ENCODE results near the gene TLR9. TPM values are rescaled to one million over a fixed set of nuclear protein-coding genes. Genes with fewer than 3 reads are reported as not detected.
A peak's percentile ranks its signal among the peaks of the same experiment; 100 is the strongest.

The TLR9 gene
- total and polyA plus RNA-seq, 7 donors = 0.04 to 0.55 (median 0.24) TPM; not detected in 1

GRCh38 chr3:52190294-52191074, 35.0 kb downstream of the TLR9 start:
- 46 to 64% (median 46%) methylated on average over 9 of the region's 9 CpGs for WGBS, 3 donors
- no peak overlapping the region for H3K4me3 ChIP-seq
- H3K27me3 ChIP-seq (ENCODE audit: insufficient read depth in 3 of 3, low read length in 2 of 3) = no peaks in the 10 kb centered on the region
- no peak for TF ChIP-seq CTCF (IDR thresholded peaks at IDR 0.05)
- no peaks in the 10 kb centered on the region for H3K9me3 ChIP-seq
- peaks cover 6% of the 10 kb centered on the region for H3K4me1 ChIP-seq
- peak overlapping the region; percentile 46 for H3K27ac ChIP-seq
- DNase-seq = peak; percentile 62 to 72
- no peaks in the 10 kb centered on the region for H3K36me3 ChIP-seq (ENCODE audit: insufficient read depth in 1 of 2, low read depth in 1 of 2)
- intact Hi-C loops (cut with DNase I) = no loop called here
- ATAC-seq = peak in 3 of 4 donors; percentile 43 to 74 (median 47)

- intact Hi-C loops (cut with DNase I) = no loop called here
- ATAC-seq (no peak), DNase-seq (no peak)
- no peak overlapping the region for H3K27ac ChIP-seq
- TF ChIP-seq CTCF (IDR thresholded peaks at IDR 0.05) = no peak
- 93 to 100% (median 95%) methylated on average over 1 of the region's 1 CpG for WGBS, 3 donors
- no peaks in the 10 kb centered on the region for H3K36me3 ChIP-seq (ENCODE audit: insufficient read depth in 1 of 2, low read depth in 1 of 2)
- no peak overlapping the region for H3K4me3 ChIP-seq
- H3K9me3 ChIP-seq = no peaks in the 10 kb centered on the region
- no peaks in the 10 kb centered on the region for H3K27me3 ChIP-seq (ENCODE audit: insufficient read depth in 3 of 3, low read length in 2 of 3)
- H3K4me1 ChIP-seq = peaks cover 6% of the 10 kb centered on the region
These were observed 36.9 kb downstream of the TLR9 start for GRCh38 chr3:52188556-52188955.

GRCh38 chr3:52186729-52187128, 38.7 kb downstream of the TLR9 start:
- Histone ChIP-seq H3K4me1 (peaks cover 6% of the 10 kb centered on the region), H3K27ac (no peak overlapping the region), H3K9me3 (no peaks in the 10 kb centered on the region), H3K36me3 (ENCODE audit: insufficient read depth in 1 of 2, low read depth in 1 of 2) (no peaks in the 10 kb centered on the region), H3K4me3 (no peak overlapping the region), H3K27me3 (ENCODE audit: insufficient read depth in 3 of 3, low read length in 2 of 3) (no peaks in the 10 kb centered on the region)
- ATAC-seq (no peak), DNase-seq (no peak)
- TF ChIP-seq CTCF (IDR thresholded peaks at IDR 0.05) = no peak
- intact Hi-C loops (cut with DNase I) = no loop called here
- WGBS, 3 donors = 94 to 96% (median 94%) methylated on average over 9 of the region's 9 CpGs

- ATAC-seq = no peak
- DNase-seq = no peak
- TF ChIP-seq CTCF (IDR thresholded peaks at IDR 0.05) = no peak
- H3K4me1 ChIP-seq = peaks cover 6% of the 10 kb centered on the region
- H3K9me3 ChIP-seq = no peaks in the 10 kb centered on the region
- 85 to 93% (median 91%) methylated on average over 3 of the region's 3 CpGs for WGBS, 3 donors
- H3K27ac ChIP-seq = no peak overlapping the region
- H3K27me3 ChIP-seq (ENCODE audit: insufficient read depth in 3 of 3, low read length in 2 of 3) = no peaks in the 10 kb centered on the region
- intact Hi-C loops (cut with DNase I) = no loop called here
- H3K4me3 ChIP-seq = no peak overlapping the region
- no peaks in the 10 kb centered on the region for H3K36me3 ChIP-seq (ENCODE audit: insufficient read depth in 1 of 2, low read depth in 1 of 2)
These were observed 39.6 kb downstream of the TLR9 start for GRCh38 chr3:52185837-52186236.

GRCh38 chr3:52185311-52185710, 40.1 kb downstream of the TLR9 start:
- H3K27ac ChIP-seq = no peak overlapping the region
- no peak for TF ChIP-seq CTCF (IDR thresholded peaks at IDR 0.05)
- peaks cover under 1% of the 10 kb centered on the region for H3K4me1 ChIP-seq
- H3K4me3 ChIP-seq = no peak overlapping the region
- 95 to 98% (median 96%) methylated on average over 6 of the region's 6 CpGs for WGBS, 3 donors
- no peak for DNase-seq
- ATAC-seq = no peak
- no peaks in the 10 kb centered on the region for H3K27me3 ChIP-seq (ENCODE audit: insufficient read depth in 3 of 3, low read length in 2 of 3)
- intact Hi-C loops (cut with DNase I) = no loop called here
- H3K36me3 ChIP-seq (ENCODE audit: insufficient read depth in 1 of 2, low read depth in 1 of 2) = no peaks in the 10 kb centered on the region
- no peaks in the 10 kb centered on the region for H3K9me3 ChIP-seq

Measured in psoas muscle (tissue), 8 donors.